NCI-H460 (cell line): ENCODE results near the gene OR6M1. TPM values are rescaled to one million over a fixed set of nuclear protein-coding genes. Genes with fewer than 3 reads are reported as not detected.

Experiments used
- DNase-seq: peaks from one replicate; pipeline ENCODE4 v3.0.0-alpha.2; 2016; ENCODE audit warnings: low read depth; ENCODE audit errors: extremely low read depth
- small RNA-seq, 2 experiments: library from RNA; depleted of rRNA; stranded (forward); fragments of <200 nt; gene quantifications; one replicate each; pipeline ENCODE3, GENCODE V24; 2014
- total RNA-seq: library from RNA; depleted of rRNA; stranded (reverse); fragments of >200 nt; shearing (Covaris generic); gene quantifications from 2 replicates; pipeline ENCODE4 v1.2.3, GENCODE V29; 2014; rRNA removed

The OR6M1 gene
- total RNA-seq, 1 experiment from 2014 or later: not detected

DNA sequence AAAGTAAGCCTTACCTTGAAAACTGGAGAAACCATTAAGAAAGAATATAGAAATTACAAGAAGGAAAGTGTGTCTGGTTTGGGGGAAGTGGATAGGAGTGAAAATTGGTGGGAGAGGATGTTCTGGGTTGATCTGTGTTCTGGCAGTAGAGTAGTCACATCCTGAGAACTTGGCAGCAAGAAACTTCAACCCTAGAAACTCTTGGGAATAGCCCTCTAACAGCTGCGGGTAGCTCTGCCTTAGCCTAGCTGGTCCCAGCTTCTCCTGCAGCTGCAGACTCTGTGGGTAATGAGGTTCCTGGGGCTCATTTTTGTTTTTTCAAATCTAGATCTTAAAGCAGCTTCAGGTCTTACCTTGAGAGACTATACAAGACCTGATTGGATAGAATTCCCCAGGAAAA lies 27.6 kb downstream of the OR6M1 start:
- no peak for DNase-seq

DNA sequence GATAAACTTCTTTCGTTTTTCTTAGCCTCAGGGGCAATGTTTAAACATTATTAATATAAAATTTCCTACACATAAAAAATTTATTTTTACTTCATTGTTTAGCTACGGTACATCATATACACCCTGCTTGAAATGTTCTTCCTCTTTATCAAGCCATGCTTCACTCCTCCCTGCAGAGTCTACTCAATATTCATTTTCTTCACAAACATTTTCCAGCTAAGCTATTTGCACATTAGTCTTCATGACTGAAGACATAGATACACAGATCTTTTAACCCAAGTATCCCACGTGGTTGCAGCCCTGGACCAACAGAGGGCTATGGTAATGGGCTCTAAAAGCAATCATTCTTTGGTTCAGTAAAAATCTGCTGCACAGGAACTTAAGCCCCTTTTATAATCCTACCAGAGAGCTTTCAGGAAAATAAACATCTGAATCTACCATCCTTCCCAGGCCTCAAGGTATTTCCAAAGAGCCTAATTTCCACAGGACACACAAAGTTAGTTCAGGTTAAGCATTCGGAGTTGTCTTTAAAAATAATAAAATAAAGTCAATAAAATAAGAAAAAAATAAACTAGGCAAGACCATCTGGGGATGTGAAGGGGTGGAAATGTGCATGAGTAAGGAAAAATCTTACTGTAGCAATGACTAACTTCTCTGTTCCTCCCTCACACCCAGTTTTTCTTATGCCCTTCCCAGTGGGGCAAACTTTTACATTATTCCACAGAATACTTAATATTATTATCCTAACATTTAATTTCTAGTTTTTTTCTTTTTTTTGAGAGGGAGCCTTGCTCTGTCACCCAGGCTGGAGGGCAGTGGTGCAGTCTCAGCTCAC lies 30.2 kb downstream of the OR6M1 start:
- no peak for DNase-seq

DNA sequence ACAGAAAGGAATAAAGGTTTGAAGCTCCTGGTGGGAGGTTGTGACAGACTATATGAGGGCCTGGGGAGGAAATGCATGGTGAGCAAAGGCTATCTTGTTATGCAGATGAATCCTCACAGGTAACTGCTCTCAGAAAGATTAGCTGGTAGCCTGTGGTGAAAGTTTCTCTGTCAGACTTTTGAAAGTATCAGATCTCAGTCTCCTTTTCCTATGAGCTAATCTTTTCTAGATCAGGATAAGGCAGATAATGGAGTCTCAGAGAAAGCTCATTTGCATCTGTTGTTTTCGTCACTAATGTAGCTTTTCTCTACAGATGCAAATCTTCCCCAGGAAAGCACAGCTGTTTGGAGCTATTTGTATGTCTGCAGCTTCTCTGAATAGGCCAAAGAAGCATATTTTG lies 30.9 kb downstream of the OR6M1 start:
- no peak for DNase-seq

DNA sequence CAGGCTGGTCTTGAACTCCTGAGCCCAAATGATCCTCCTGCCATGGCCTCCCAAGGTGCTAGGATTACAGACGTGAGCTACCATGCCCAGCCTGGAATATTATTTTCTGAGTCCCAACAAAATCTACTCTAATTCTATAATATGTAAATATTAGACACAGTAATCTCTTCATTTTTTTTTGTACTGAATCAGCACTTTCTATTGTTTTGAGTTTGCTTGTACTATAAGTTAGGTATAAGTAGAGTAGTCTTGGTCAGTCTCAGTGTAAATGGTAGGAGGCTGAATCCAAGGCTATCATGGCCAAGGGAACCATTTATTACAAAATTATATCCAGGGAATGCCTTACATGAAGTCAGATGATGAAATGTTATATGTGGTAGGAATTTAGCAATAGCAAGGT lies 32.2 kb downstream of the OR6M1 start:
- no peak for DNase-seq

DNA sequence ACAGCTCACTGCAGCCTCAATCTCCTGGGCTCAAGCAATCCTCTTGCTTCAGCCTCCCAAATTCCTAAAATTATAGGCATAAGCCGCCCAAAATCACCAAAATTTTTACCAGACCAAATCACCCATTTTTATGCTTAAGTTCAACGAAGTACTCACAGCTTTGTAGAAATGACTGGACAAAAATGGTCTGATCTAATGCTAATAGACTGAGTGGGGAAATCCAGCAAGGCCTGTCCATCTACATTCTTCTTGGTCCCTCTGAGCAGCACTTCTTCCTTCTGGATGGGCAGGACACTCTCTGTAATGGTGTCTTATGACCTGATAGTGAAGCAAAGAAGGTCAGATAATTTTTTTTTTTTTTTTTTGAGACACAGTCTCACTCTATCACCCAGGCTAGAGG lies 33.1 kb downstream of the OR6M1 start:
- DNase-seq: no peak

DNA sequence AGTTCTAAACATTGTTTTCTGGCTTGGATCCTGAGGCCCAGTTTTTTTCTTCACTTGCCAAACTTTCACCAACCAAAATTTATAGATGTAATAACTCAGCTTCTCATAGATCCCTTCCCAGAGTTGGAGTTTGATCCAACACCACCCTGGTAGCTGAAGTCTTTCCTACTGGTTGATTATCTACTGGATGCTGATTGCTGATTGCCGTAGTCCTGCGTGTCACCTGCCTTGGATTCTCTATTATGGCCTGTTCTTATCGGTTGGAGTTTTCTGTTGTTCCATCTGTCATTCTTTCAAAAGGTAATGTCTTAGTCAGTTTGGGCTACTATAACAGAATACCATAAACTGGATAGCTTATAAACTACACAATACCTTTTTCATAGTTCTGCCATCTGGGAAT lies 34.5 kb downstream of the OR6M1 start:
- no peak for DNase-seq

DNA sequence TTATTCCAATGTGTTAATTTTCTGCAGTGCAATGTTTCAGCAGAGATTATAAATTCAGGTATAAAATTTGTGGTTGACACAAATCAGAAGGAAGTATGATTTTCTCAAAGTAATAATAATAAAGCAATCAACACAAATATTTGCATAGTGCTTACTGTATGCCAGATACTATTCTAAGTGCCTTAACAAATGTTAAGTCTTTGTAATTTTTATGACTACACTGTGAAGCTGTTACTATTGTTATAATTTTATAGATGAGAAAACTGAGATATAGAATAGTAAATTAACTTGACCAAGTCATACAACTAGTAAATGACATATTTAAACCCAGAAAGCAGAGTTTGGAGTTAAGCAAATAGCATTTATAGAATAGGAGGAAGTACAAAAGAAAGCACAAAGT lies 35.4 kb downstream of the OR6M1 start:
- no peak for DNase-seq

DNA sequence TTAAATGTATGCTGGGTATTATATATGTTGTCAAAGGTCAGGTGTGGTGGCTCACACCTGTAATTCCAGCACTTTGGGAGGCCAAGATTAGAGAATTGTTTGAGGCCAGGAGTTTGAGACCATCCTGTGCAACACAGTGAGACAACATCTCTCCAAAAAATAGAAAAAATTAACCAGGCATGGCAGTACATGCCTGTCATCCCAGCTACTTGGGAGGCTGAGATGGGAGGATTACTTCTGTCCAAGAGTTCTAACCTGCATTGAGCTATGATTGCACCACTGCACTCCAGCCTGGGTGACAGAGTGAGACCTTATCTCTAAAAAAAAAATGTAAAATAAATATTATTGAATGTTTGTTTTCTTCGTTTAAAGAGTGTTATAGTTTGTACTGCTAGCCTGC lies 40.5 kb downstream of the OR6M1 start:
- no peak for DNase-seq

DNA sequence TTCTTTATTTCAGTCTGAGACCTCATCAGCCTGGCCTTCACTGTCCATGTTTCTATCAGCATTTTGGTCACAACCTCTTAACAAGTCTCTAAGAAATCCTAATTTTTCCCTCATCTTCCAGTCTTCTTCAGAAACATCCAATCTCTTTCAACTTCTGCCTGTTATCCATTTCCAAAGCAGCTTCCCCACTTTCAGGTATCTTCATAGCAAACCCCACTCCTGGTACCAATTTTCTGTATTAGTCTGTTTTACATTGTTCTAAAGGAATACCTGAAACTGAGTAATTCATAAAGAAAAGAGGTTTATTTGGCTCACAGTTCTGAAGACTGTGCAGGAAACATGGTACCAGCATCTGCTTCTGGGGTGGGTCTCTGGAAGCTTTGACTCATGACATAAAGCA lies 43.7 kb downstream of the OR6M1 start:
- DNase-seq: no peak

DNA sequence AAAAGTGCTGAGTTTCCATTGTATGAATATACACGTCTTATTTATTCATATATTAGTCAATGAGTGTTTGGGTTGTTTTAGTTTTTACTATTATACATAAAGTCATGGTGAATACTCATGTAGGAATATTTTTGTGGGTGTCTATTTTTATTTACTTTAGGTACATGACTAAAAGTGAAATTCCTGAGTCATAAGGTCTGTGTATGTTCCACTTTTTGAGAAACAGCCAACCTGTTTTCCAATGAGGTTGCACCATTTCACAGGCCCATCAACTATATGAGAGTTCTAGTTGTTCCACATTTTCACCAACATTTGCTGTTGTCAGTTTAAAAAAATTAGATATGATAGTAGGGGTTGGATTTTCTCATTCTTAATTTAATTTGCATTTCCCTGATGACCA lies 45.3 kb downstream of the OR6M1 start:
- DNase-seq: no peak

DNA sequence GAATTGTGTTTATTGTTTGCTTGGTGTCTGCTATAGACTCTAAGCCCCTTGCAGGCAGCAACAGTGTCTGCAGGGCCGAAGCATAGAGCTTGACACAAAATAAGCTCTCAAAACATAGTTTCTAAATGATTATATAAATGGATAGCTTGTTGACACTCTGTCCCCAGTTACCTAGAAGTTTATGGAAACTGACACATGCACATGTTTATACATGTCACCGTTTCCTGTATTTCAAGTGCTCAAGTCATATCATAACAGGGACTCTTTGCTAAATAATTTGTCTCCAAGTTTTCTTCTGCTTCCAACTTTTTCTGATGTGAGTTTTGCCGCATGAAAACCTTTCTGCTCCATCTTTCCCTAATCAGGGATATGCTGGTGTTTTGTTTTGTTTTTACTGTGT lies 48.2 kb downstream of the OR6M1 start:
- DNase-seq: no peak

DNA sequence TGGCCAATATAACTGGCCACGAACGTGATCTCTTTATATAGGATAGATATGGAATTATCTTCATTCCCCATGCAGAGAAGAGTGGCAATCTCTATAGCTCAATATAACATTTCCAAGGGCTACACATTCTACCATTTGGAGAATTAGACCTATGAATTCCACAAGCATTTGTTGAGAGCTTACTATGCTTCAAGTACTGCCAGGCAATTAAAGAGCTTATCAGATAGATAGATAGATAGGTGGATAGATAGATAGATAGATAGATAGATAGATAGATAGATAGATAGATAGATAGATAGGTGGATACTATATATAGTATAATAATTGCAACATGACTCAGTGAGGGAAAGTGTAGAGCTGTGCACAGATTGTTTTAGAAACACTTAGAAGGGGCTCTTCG lies 50.3 kb downstream of the OR6M1 start:
- DNase-seq: no peak

Small RNA genes within 50 kb of the gene (small RNA-seq; reads per million reads assigned to genes)
- 0.08 to 0.65 reads per million in 2 experiments for gene RNU1-21P

Other genes starting within 250 kb of the OR6M1 start
- 0.09 and 0.15 TPM in 2 replicates for gene SCN3B, start 151.7 kb downstream of the OR6M1 start, total RNA-seq
- 10.7 and 12.2 TPM in 2 replicates for gene ZNF202, start 64.7 kb downstream of the OR6M1 start, total RNA-seq
- not detected in 2 replicates for gene OR6X1, start 51.8 kb downstream of the OR6M1 start, total RNA-seq
- not detected in 2 replicates for gene TMEM225, start 79.3 kb upstream of the OR6M1 start, total RNA-seq
- not detected in 2 replicates for gene OR8D4, start 95.8 kb upstream of the OR6M1 start, total RNA-seq
- gene OR4D5, start 133.3 kb upstream of the OR6M1 start, total RNA-seq: not detected in 2 replicates
- not detected in 2 replicates for gene OR6T1, start 137.5 kb upstream of the OR6M1 start, total RNA-seq
- not detected in 2 replicates for gene OR10S1, start 171.4 kb upstream of the OR6M1 start, total RNA-seq
- gene OR10G6, start 188.8 kb upstream of the OR6M1 start, total RNA-seq: not detected in 2 replicates
- not detected in 2 replicates for gene OR10G4, start 206.6 kb upstream of the OR6M1 start, total RNA-seq
- not detected in 2 replicates for gene OR10G9, start 216.7 kb upstream of the OR6M1 start, total RNA-seq
- gene OR10G8, start 220.4 kb upstream of the OR6M1 start, total RNA-seq: not detected in 2 replicates
- not detected in 2 replicates for gene OR10G7, start 235.0 kb upstream of the OR6M1 start, total RNA-seq